Thyroid gland (tissue), 4 donors: ENCODE results near the gene ALPL. TPM values are rescaled to one million over a fixed set of nuclear protein-coding genes. Genes with fewer than 3 reads are reported as not detected.

Source experiments
- DNase-seq, 2 donors: peaks; one replicate each; pipeline ENCODE4 v3.0.0-alpha.2; 2019
- H3K27ac ChIP-seq, 3 donors: fragments of 200-600 bp; sonication (generic); 1 replicate in 2 of 3; 2 replicates in 1 of 3; pipeline ENCODE4 v1.5.1; 2016 to 2019; ENCODE audit warnings: mild to moderate bottlenecking in 1 of 3, moderate library complexity in 1 of 3
- H3K27me3 ChIP-seq: fragments of 200-600 bp; sonication (generic); one replicate; pipeline ENCODE4 v1.5.1; 2019
- H3K36me3 ChIP-seq, 2 donors: fragments of 200-600 bp; sonication (generic); one replicate each; pipeline ENCODE4 v1.5.1; 2016 to 2019
- H3K4me1 ChIP-seq, 2 donors: fragments of 200-600 bp; sonication (generic); one replicate each; pipeline ENCODE4 v1.5.1; 2017 to 2019
- H3K4me3 ChIP-seq, 3 donors: fragments of 200-600 bp; sonication (generic); replicated peaks in 1 of 3; 1 replicate in 2 of 3; 2 replicates in 1 of 3; pipeline ENCODE4 v1.5.1; 2016; ENCODE audit warnings: mild to moderate bottlenecking in 1 of 3
- H3K9me3 ChIP-seq: fragments of 200-600 bp; sonication (generic); one replicate; pipeline ENCODE4 v1.5.1; 2017
- POLR2A ChIP-seq, 2 donors: fragments of 450-650 bp; IDR thresholded peaks; one replicate each; pipeline ENCODE4 v1.6.1; 2017; ENCODE audit warnings: antibody characterized with exemption in 2 of 2, mild to moderate bottlenecking in 2 of 2, moderate library complexity in 1 of 2
- WGBS, 2 donors: methylation state at CpG; one replicate each; pipeline ENCODE4 v1.1.5; 2017; 5-methylcytosine and 5-hydroxymethylcytosine counted together
- intact Hi-C: fragments of 100-400 bp; cut with DNase I; formaldehyde crosslinking; loops from one replicate; pipeline ENCODE4 v1.15.1; 2023
- total RNA-seq, 4 donors: library from RNA; depleted of rRNA; stranded (reverse); fragments of >200 nt; gene quantifications; one replicate each; pipeline ENCODE4 v1.2.3, GENCODE V29; 2016
- TF ChIP-seq, protein P1 (sequence below), 6 experiments: fragments of 200-600 bp in 3 of 6; fragments of 450-650 bp in 3 of 6; sonication (generic) in 3 of 6; IDR thresholded peaks; one replicate each; pipeline ENCODE4 v1.5.1; 2016 to 2019; ENCODE audit warnings: antibody characterized with exemption in 6 of 6, mild to moderate bottlenecking in 2 of 6, inconsistent platforms in 1 of 6, moderate library complexity in 1 of 6

Gene ALPL
- total RNA-seq, 4 donors from 2014 or later = 4.0 to 15.6 (median 4.5) TPM

DNA sequence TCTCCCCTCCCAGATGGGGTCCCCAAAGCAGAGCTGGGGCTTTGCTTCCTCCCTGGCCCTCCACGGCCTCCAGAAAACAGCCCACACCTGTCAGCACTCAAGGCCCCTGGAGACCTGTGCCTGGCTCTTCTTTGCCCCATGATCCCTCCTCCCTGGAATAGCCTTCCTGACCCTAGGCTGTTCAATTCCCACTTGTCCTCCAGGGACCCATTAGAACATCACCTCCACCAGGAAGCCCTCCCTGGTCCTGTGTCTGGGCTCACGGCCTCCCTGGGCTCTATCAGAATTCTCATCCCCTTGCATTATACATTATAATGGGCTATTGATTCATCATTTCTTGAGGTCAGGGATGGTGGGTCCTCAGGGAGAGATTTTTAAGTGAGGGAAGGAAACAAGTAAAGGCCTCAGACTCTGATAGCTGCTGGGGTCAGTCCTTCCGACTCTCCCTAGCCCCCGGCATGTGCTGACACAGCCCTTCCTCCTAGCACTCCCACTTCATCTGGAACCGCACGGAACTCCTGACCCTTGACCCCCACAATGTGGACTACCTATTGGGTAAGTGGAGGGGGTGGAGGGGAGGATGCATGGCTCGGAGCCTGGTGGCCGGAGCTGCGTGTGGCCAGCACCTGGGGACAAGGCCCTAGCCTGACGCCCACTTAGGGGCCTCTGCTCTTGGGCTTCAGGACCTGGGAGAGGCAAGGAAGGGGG lies 60.8 kb downstream of the ALPL start:
- H3K4me3 ChIP-seq = no peak overlapping the region
- no peaks in the 10 kb centered on the region for H3K36me3 ChIP-seq
- intact Hi-C loops = loop anchor here (10.0 kb wide), 1 partner anchor 195 kb away; no protein-coding TSS in a partner anchor
- H3K27ac ChIP-seq = no peak overlapping the region
- H3K27me3 ChIP-seq = no peaks in the 10 kb centered on the region
- no peaks in the 10 kb centered on the region for H3K9me3 ChIP-seq
- 81 to 88% methylated on average over 9 to 10 of the region's 10 CpGs for WGBS, 2 donors
- no peak for DNase-seq
- H3K4me1 ChIP-seq = peaks cover 0 to 14% of the 10 kb centered on the region in 2 donors
- TF ChIP-seq, protein P1, sequence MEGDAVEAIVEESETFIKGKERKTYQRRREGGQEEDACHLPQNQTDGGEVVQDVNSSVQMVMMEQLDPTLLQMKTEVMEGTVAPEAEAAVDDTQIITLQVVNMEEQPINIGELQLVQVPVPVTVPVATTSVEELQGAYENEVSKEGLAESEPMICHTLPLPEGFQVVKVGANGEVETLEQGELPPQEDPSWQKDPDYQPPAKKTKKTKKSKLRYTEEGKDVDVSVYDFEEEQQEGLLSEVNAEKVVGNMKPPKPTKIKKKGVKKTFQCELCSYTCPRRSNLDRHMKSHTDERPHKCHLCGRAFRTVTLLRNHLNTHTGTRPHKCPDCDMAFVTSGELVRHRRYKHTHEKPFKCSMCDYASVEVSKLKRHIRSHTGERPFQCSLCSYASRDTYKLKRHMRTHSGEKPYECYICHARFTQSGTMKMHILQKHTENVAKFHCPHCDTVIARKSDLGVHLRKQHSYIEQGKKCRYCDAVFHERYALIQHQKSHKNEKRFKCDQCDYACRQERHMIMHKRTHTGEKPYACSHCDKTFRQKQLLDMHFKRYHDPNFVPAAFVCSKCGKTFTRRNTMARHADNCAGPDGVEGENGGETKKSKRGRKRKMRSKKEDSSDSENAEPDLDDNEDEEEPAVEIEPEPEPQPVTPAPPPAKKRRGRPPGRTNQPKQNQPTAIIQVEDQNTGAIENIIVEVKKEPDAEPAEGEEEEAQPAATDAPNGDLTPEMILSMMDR (IDR thresholded peaks at IDR 0.05) = no peak
- no peak for TF ChIP-seq POLR2A (IDR thresholded peaks at IDR 0.05)

DNA sequence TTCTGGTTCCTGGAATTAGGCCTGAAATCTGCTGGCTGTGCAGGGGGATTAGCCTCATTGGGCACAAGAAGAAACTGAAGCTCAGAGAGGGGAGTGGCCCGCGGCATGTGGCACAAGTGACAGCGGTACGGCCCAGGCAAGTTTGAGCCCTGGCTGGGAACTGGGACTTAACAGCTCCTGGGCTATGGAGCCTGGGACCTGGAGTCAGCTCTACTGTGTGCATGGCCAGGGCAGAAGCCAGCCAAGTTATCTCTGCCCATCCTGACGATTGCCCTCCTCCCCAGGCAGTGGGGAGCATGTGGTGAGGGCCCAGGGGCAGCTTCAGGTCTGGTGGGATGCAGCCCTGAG lies 61.3 kb downstream of the ALPL start:
- Histone ChIP-seq H3K36me3 (no peaks in the 10 kb centered on the region), H3K9me3 (no peaks in the 10 kb centered on the region), H3K27me3 (no peaks in the 10 kb centered on the region), H3K27ac (no peak overlapping the region), H3K4me1 (peaks cover 0 to 15% of the 10 kb centered on the region in 2 donors), H3K4me3 (no peak overlapping the region)
- no peak for DNase-seq
- intact Hi-C loops = no loop called here
- TF ChIP-seq POLR2A (IDR thresholded peaks at IDR 0.05) = no peak
- TF ChIP-seq, protein P1 (IDR thresholded peaks at IDR 0.05) = no peak
- 90 to 92% methylated on average over 2 to 4 of the region's 5 CpGs for WGBS, 2 donors

DNA sequence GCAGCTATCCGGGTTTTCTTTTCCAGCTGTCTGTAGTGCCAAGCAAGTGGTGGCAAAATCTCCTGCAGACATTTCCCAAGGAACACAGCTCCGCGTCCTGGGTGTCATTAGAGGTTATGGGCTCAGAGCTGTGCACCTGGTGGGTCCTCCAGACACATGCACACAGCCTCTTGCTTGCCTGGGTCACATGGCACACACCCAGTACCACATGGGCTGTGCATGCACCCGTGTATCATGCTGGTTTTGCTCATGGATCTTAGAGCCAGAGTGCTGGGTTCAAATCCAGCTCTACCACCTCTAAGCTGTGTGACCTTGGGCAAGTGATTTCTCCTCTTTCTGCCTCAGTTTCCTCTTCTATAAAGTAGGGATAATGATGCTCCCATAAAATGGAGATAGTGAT lies 61.7 kb downstream of the ALPL start:
- Histone ChIP-seq H3K27me3 (no peaks in the 10 kb centered on the region), H3K27ac (no peak overlapping the region), H3K4me3 (no peak overlapping the region), H3K4me1 (peaks cover 0 to 15% of the 10 kb centered on the region in 2 donors), H3K9me3 (no peaks in the 10 kb centered on the region), H3K36me3 (no peaks in the 10 kb centered on the region)
- no peak for TF ChIP-seq POLR2A (IDR thresholded peaks at IDR 0.05)
- TF ChIP-seq, protein P1 (IDR thresholded peaks at IDR 0.05) = no peak
- DNase-seq = no peak
- intact Hi-C loops = no loop called here
- WGBS, 2 donors = 80 to 100% methylated on average over 1 to 4 of the region's 4 CpGs

DNA sequence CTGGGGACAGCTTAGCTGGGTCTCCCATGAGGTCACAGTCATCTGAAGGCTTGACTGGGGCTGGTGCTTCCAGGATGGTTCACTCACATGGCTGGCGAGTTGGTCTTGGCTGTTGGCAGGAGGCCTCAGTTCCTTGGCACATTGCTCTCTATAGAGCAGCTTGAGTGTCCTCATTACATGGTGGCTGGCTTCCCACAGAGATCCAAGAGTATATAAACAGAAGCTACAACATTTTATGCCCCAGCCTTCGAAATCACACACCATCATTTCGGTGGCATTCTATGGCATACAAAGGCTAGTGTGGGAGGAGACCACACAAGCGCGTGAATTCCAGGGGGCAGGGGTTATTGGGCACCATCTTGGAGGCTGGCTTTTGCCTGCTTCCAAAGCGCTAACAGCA lies 63.0 kb downstream of the ALPL start:
- intact Hi-C loops = no loop called here
- 97 to 98% methylated on average over 6 of the region's 6 CpGs for WGBS, 2 donors
- no peak overlapping the region for H3K27ac ChIP-seq

DNA sequence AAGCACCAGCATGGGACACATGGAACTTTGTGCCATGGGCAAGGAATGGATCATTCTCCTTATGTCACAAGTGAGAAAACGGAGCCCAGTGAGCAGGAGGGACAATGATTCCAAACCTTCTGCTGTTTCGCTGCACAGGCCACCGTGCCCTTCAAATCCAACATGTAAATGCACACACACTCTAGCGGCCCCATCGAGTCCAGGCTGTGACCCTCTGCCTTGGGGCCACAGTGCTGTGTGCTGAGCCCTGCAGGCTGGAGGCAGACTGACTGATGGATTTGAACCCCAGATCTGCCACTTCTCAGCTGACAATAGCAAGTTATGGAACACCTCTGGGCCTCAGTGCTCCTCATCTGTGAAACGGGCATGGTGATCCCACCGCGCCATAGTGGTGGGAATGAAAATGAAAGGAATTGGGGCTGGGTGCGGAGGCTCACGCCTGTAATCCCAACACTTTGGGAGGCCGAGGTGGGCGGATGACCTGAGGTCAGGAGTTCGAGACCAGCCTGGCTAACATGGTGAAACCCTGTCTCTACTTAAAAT lies 63.6 kb downstream of the ALPL start:
- H3K4me1 ChIP-seq = peaks cover 0 to 15% of the 10 kb centered on the region in 2 donors
- 91 to 93% methylated on average over 8 to 13 of the region's 13 CpGs for WGBS, 2 donors
- no peaks in the 10 kb centered on the region for H3K36me3 ChIP-seq
- DNase-seq = no peak
- H3K9me3 ChIP-seq = no peaks in the 10 kb centered on the region
- H3K27me3 ChIP-seq = no peaks in the 10 kb centered on the region
- intact Hi-C loops = no loop called here
- TF ChIP-seq POLR2A (IDR thresholded peaks at IDR 0.05) = no peak
- TF ChIP-seq, protein P1 (IDR thresholded peaks at IDR 0.05) = no peak
- H3K4me3 ChIP-seq = no peak overlapping the region
- no peak overlapping the region for H3K27ac ChIP-seq

More for the DNA sequence above, 63.0 kb downstream of the ALPL start:
- TF ChIP-seq POLR2A (IDR thresholded peaks at IDR 0.05) = no peak
- TF ChIP-seq, protein P1 (IDR thresholded peaks at IDR 0.05) = no peak
- H3K4me1 ChIP-seq = peaks cover 0 to 15% of the 10 kb centered on the region in 2 donors
- H3K36me3 ChIP-seq = no peaks in the 10 kb centered on the region
- DNase-seq = no peak
- H3K4me3 ChIP-seq = no peak overlapping the region
- H3K9me3 ChIP-seq = no peaks in the 10 kb centered on the region
- no peaks in the 10 kb centered on the region for H3K27me3 ChIP-seq
